Right lobe of liver (tissue), 6 donors: ENCODE measurements around the gene LRRC2. TPM values are rescaled to one million over a fixed set of nuclear protein-coding genes. Genes with fewer than 3 reads are reported as not detected.
A peak's percentile ranks its signal among the peaks of the same experiment; 100 is the strongest.

Experiments used
- ATAC-seq, 4 donors: fragments of 200-7000 bp; cut with Tn5 transposase; one replicate each; pipeline ENCODE4 v1.9.1; 2020; ENCODE audit warnings: mild to moderate bottlenecking in 4 of 4, moderate library complexity in 4 of 4
- DNase-seq, 3 donors: peaks; one replicate each; pipeline ENCODE4 v3.0.0-alpha.2; 2020
- H3K27ac ChIP-seq, 3 donors: fragments of 200-600 bp; one replicate each; pipeline ENCODE4 v1.8.0; 2022
- H3K27me3 ChIP-seq, 2 donors: fragments of 200-600 bp; one replicate each; pipeline ENCODE4 v1.8.0; 2022
- H3K36me3 ChIP-seq, 4 donors: fragments of 200-600 bp; sonication (generic) in 1 of 4; one replicate each; pipeline versions ENCODE4 v1.5.1 to v1.8.0; 2017 to 2022; ENCODE audit warnings: control low read depth in 1 of 4
- H3K4me1 ChIP-seq, 4 donors: fragments of 200-600 bp; sonication (generic) in 1 of 4; one replicate each; pipeline versions ENCODE4 v1.5.1 to v1.8.0; 2017 to 2022; ENCODE audit warnings: control low read depth in 1 of 4
- H3K4me3 ChIP-seq, 3 donors: fragments of 200-600 bp; one replicate each; pipeline ENCODE4 v1.8.0; 2022
- H3K9me3 ChIP-seq, 4 donors: fragments of 200-600 bp; sonication (generic) in 1 of 4; one replicate each; pipeline versions ENCODE4 v1.5.1 to v1.8.0; 2017 to 2022; ENCODE audit warnings: control low read depth in 1 of 4
- CTCF ChIP-seq, 4 donors: fragments of 200-600 bp in 3 of 4; fragments of 450-650 bp in 1 of 4; IDR thresholded peaks; one replicate each; pipeline versions ENCODE4 v1.5.1 to v1.8.0; 2016 to 2022; ENCODE audit warnings: antibody characterized with exemption in 4 of 4, mild to moderate bottlenecking in 2 of 4
- POLR2A ChIP-seq: fragments of 450-650 bp; IDR thresholded peaks from one replicate; pipeline ENCODE4 v1.6.1; 2017; ENCODE audit warnings: antibody characterized with exemption, mild to moderate bottlenecking
- whole genome bisulfite sequencing: methylation state at CpG from one replicate; pipeline ENCODE4 v1.1.6; 2018; ENCODE audit warnings: low coverage, low lambda C conversion rate; ENCODE audit not compliant: insufficient coverage; ENCODE audit errors: missing lambda C conversion rate; 5-methylcytosine and 5-hydroxymethylcytosine counted together
- intact Hi-C, 2 donors: fragments of 100-400 bp; cut with DNase I; formaldehyde crosslinking; loops; one replicate each; pipeline versions ENCODE4 v1.11.2 to v1.14.1; 2022
- total RNA-seq, 6 experiments: library from RNA; depleted of rRNA in 2 of 6; stranded (reverse); fragments of >200 nt in 2 of 6; fragmentation: NEBNext Ultra II Directional in 3 of 6; extraction: Animal tissue kit (Norgen Biotek cat#: 25700) in 3 of 6; gene quantifications; one replicate each; pipeline versions ENCODE4 v1.1.0 to v1.2.4, GENCODE V29; 2016 to 2023
- donor health status: DM: no; HTN: yes; CAD: no.
- donor health status: DM: no; HTN: no; CAD: no.
- donor health status: DM: no; HTN: no; CAD: no.
- donor health status: DM: no; HTN: yes; CAD: no.
- donor health status: DM: no; HTN: yes; CAD: no.

Gene LRRC2
- total RNA-seq, 6 experiments from 2014 or later, result 4.3 to 8.9 (median 6.1) TPM

- 52% methylated on average over 5 of the region's 5 CpGs for WGBS
- DNase-seq (no peak), ATAC-seq (peak; percentile 84 to 89 (median 87))
- Histone ChIP-seq H3K27ac (peak overlapping the region; percentile 64 to 90 (median 68)), H3K36me3 (no peaks in the 10 kb centered on the region), H3K4me1 (peaks cover 0 to 45% (median 16%) of the 10 kb centered on the region in 4 donors), H3K9me3 (no peaks in the 10 kb centered on the region), H3K27me3 (no peaks in the 10 kb centered on the region), H3K4me3 (no peak overlapping the region)
- TF ChIP-seq CTCF (IDR thresholded peaks at IDR 0.05) (no peak), POLR2A (no peak)
- intact Hi-C loops, result no loop called here
Observed at GRCh38 chr3:46585799-46586693, 19.9 kb upstream of the LRRC2 start.

GRCh38 chr3:46584598-46585467 is 18.7 kb upstream of the LRRC2 start:
- H3K4me1 ChIP-seq, result peaks cover 0 to 45% (median 16%) of the 10 kb centered on the region in 4 donors
- TF ChIP-seq CTCF (IDR thresholded peaks at IDR 0.05) (no peak), POLR2A (no peak)
- H3K27me3 ChIP-seq, result no peaks in the 10 kb centered on the region
- DNase-seq, result no peak
- ATAC-seq, result no peak
- H3K36me3 ChIP-seq, result no peaks in the 10 kb centered on the region
- WGBS, result 94% methylated on average over 4 of the region's 7 CpGs
- intact Hi-C loops, result no loop called here
- peak overlapping the region in 2 of 3 donors; percentile 64 to 90 for H3K27ac ChIP-seq
- H3K4me3 ChIP-seq, result no peak overlapping the region
- H3K9me3 ChIP-seq, result no peaks in the 10 kb centered on the region

- Histone ChIP-seq H3K36me3 (no peaks in the 10 kb centered on the region), H3K4me3 (no peak overlapping the region), H3K9me3 (no peaks in the 10 kb centered on the region), H3K27ac (no peak overlapping the region), H3K27me3 (no peaks in the 10 kb centered on the region), H3K4me1 (peaks cover 0 to 44% (median 19%) of the 10 kb centered on the region in 4 donors)
- DNase-seq (no peak), ATAC-seq (no peak)
- 100% methylated on average over 1 of the region's 1 CpG for WGBS
- intact Hi-C loops, result no loop called here
- TF ChIP-seq POLR2A (no peak), CTCF (IDR thresholded peaks at IDR 0.05) (no peak)
Observed at GRCh38 chr3:46580675-46581074, 14.6 kb upstream of the LRRC2 start.

GRCh38 chr3:46579756-46580286 is 13.7 kb upstream of the LRRC2 start:
- no peak overlapping the region for H3K27ac ChIP-seq
- intact Hi-C loops, result no loop called here
- ATAC-seq (no peak), DNase-seq (no peak)
- H3K4me1 ChIP-seq, result peaks cover 0 to 44% (median 19%) of the 10 kb centered on the region in 4 donors
- H3K9me3 ChIP-seq, result no peaks in the 10 kb centered on the region
- 72% methylated on average over 9 of the region's 14 CpGs for WGBS
- H3K27me3 ChIP-seq, result no peaks in the 10 kb centered on the region
- H3K4me3 ChIP-seq, result no peak overlapping the region
- no peaks in the 10 kb centered on the region for H3K36me3 ChIP-seq
- no peak for TF ChIP-seq CTCF (IDR thresholded peaks at IDR 0.05)
- no peak for TF ChIP-seq POLR2A
